HG03460 (cell line): ENCODE results near the gene RBL2.
"Not testable (repeated sequence)": the region's sequence is repeated elsewhere in the genome, so short reads cannot be mapped to it uniquely, and the experiment has no call there.

Source experiments
- ATAC-seq: cut with Tn5 transposase; IDR thresholded peaks from one replicate; pipeline ENCODE4 v1.9.1; 2021; ENCODE audit not compliant: unreplicated experiment

The RBL2 gene

GRCh38 chr16:53503270-53503923, 69.1 kb downstream of the RBL2 start:
- peak; percentile 93 for ATAC-seq

- no peak for ATAC-seq
Observed at GRCh38 chr16:53503991-53504663, 69.9 kb downstream of the RBL2 start.

- no peak for ATAC-seq
Observed at GRCh38 chr16:53504665-53505064, 70.4 kb downstream of the RBL2 start.

- ATAC-seq, result no peak
Observed at GRCh38 chr16:53506254-53506653, 72.0 kb downstream of the RBL2 start.

- ATAC-seq, result no peak
Observed at GRCh38 chr16:53507464-53508179, 73.4 kb downstream of the RBL2 start.

- ATAC-seq, result peak; percentile 61
Observed at GRCh38 chr16:53509906-53510703, 75.8 kb downstream of the RBL2 start.

GRCh38 chr16:53510704-53511070, 76.4 kb downstream of the RBL2 start:
- no peak for ATAC-seq

- no peak for ATAC-seq
Observed at GRCh38 chr16:53511084-53511402, 76.8 kb downstream of the RBL2 start.

GRCh38 chr16:53511403-53512280, 77.4 kb downstream of the RBL2 start:
- ATAC-seq, result no peak

- not testable (repeated sequence) for ATAC-seq
Observed at GRCh38 chr16:53512795-53513194, 78.5 kb downstream of the RBL2 start.

- no peak for ATAC-seq
Observed at GRCh38 chr16:53515259-53515658, 81.0 kb downstream of the RBL2 start.

- ATAC-seq, result no peak
Observed at GRCh38 chr16:53515811-53516210, 81.5 kb downstream of the RBL2 start.

- no peak for ATAC-seq
Observed at GRCh38 chr16:53517851-53518250, 83.6 kb downstream of the RBL2 start.

GRCh38 chr16:53518550-53519416, 84.5 kb downstream of the RBL2 start:
- ATAC-seq, result peak; percentile 97

GRCh38 chr16:53519417-53520091, 85.3 kb downstream of the RBL2 start:
- no peak for ATAC-seq

- ATAC-seq, result no peak
Observed at GRCh38 chr16:53523126-53523804, 89.0 kb downstream of the RBL2 start.

- no peak for ATAC-seq
Observed at GRCh38 chr16:53523971-53524548, 89.8 kb downstream of the RBL2 start.

GRCh38 chr16:53528797-53529196, 94.5 kb downstream of the RBL2 start:
- no peak for ATAC-seq
